KOPT-K1 (cell line): ENCODE data around the gene TCP11L1.
"Not testable (repeated sequence)": the region's sequence is repeated elsewhere in the genome, so short reads cannot be mapped to it uniquely, and the experiment has no call there.

Source experiments
- H3K27ac ChIP-seq: fragments of 200-600 bp; sonication (generic); 2 replicates; pipeline ENCODE4 v1.5.1; 2016; ENCODE audit warnings: antibody characterized with exemption, mild to moderate bottlenecking, low read depth, low read length; ENCODE audit not compliant: poor library complexity, severe bottlenecking
- H3K36me3 ChIP-seq: fragments of 200-600 bp; sonication (generic); 2 replicates; pipeline ENCODE4 v1.5.1; 2017; ENCODE audit warnings: antibody characterized with exemption, mild to moderate bottlenecking, low read length, moderate library complexity; ENCODE audit not compliant: insufficient read depth
- H3K9me3 ChIP-seq: fragments of 200-600 bp; sonication (generic); 2 replicates; pipeline ENCODE4 v1.5.1; 2017; ENCODE audit warnings: antibody characterized with exemption, low read length, mild to moderate bottlenecking; ENCODE audit not compliant: insufficient read depth, poor library complexity, severe bottlenecking

The TCP11L1 gene

GRCh38 chr11:33072465-33072864, 33.1 kb downstream of the TCP11L1 start:
- H3K9me3 ChIP-seq, result no peaks in the 10 kb centered on the region
- H3K27ac ChIP-seq, result no peak overlapping the region
- H3K36me3 ChIP-seq, result peaks cover 93% of the 10 kb centered on the region

- Histone ChIP-seq H3K36me3 (peaks cover 98% of the 10 kb centered on the region), H3K9me3 (no peaks in the 10 kb centered on the region), H3K27ac (no peak overlapping the region)
Measured at GRCh38 chr11:33083918-33084317, 44.5 kb downstream of the TCP11L1 start.

GRCh38 chr11:33086017-33086416, 46.6 kb downstream of the TCP11L1 start:
- Histone ChIP-seq H3K9me3 (no peaks in the 10 kb centered on the region), H3K27ac (no peak overlapping the region), H3K36me3 (peaks cover 99% of the 10 kb centered on the region)

- H3K27ac ChIP-seq, result no peak overlapping the region
- no peaks in the 10 kb centered on the region for H3K9me3 ChIP-seq
- H3K36me3 ChIP-seq, result peaks cover 84% of the 10 kb centered on the region
Measured at GRCh38 chr11:33089776-33090175, 50.4 kb downstream of the TCP11L1 start.

- Histone ChIP-seq H3K36me3 (peaks cover 83% of the 10 kb centered on the region), H3K27ac (no peak overlapping the region), H3K9me3 (no peaks in the 10 kb centered on the region)
Measured at GRCh38 chr11:33094157-33094556, 54.8 kb downstream of the TCP11L1 start.

- Histone ChIP-seq H3K36me3 (peaks cover 71% of the 10 kb centered on the region), H3K27ac (no peak overlapping the region), H3K9me3 (no peaks in the 10 kb centered on the region)
Measured at GRCh38 chr11:33103836-33104235, 64.5 kb downstream of the TCP11L1 start.

GRCh38 chr11:33109294-33109895, 70.0 kb downstream of the TCP11L1 start:
- H3K27ac ChIP-seq, result no peak overlapping the region
- no peaks in the 10 kb centered on the region for H3K9me3 ChIP-seq
- H3K36me3 ChIP-seq, result peaks cover 23% of the 10 kb centered on the region

GRCh38 chr11:33110083-33110482, 70.7 kb downstream of the TCP11L1 start:
- Histone ChIP-seq H3K27ac (no peak overlapping the region), H3K36me3 (peaks cover 16% of the 10 kb centered on the region), H3K9me3 (no peaks in the 10 kb centered on the region)

- no peaks in the 10 kb centered on the region; the same call in 1 of the 2 replicates for H3K36me3 ChIP-seq
- no peaks in the 10 kb centered on the region for H3K9me3 ChIP-seq
- no peak overlapping the region for H3K27ac ChIP-seq
Measured at GRCh38 chr11:33116535-33116934, 77.2 kb downstream of the TCP11L1 start.

- H3K27ac ChIP-seq, H3K9me3 ChIP-seq: not testable (repeated sequence)
- H3K36me3 ChIP-seq, result peaks cover 12% of the 10 kb centered on the region
Measured at GRCh38 chr11:33122696-33123095, 83.3 kb downstream of the TCP11L1 start.
